ENCODE data around the gene GAREM2. TPM values are rescaled to one million over a fixed set of nuclear protein-coding genes. Genes with fewer than 3 reads are reported as not detected.
A peak's percentile ranks its signal among the peaks of the same experiment; 100 is the strongest.

The GAREM2 gene
- total RNA-seq, 1 experiment from 2014 or later = 0.96 TPM

DNA sequence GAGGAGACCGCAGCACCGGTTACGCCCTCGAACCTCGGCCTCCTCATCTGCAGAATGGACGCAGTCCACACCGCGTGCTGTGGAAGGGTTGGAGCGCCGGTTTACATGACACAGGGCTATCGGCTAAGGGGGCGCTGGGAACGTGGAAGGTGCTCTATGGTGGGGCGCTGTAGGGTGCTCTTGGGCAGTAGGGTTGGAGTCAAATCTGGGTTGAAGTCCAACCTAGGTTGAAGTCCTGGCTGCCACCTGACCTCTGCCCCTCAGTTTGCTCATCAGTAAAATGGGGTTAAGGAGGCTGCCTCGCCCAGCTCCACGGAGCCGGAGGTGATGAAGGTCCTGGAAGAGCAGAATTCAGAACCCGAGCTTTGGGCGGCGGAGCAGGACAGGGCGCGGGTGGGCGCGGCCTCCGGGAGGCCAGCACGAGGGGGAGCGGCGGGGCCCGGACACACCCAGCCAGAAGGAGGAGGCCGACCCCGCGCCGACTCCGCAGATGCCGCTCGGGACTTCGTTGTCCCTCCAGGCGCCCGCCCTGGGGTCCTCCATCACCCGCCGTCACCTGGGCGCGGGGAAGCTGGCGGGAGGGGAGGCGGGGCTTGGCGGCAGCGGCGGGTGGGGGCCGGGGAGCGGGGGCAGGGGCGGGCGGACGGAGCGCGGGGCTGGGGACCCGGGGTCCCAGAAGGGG lies 558 bp upstream of the GAREM2 start:
- H3K4me2 ChIP-seq = no peak overlapping the region
- intact Hi-C loops (cut with micrococcal nuclease; ENCODE audit: unreplicated experiment) = no loop called here
- no peak overlapping the region for H3K4me3 ChIP-seq
- no peaks in the 10 kb centered on the region for H3K79me2 ChIP-seq (ENCODE audit: low read depth)
- no peak overlapping the region for H2AFZ ChIP-seq
- H3K27me3 ChIP-seq (ENCODE audit: insufficient read depth, low read depth) = no peaks in the 10 kb centered on the region
- no peak for DNase-seq
- POLR2A ChIA-PET (ENCODE audit: unreplicated experiment) = no interaction called here
- H4K20me1 ChIP-seq (ENCODE audit: insufficient read depth) = no peaks in the 10 kb centered on the region
- CTCF ChIA-PET = no interaction called here
- no peaks in the 10 kb centered on the region for H3K9me2 ChIP-seq (ENCODE audit: insufficient read depth)
- no peaks in the 10 kb centered on the region for H3K9me3 ChIP-seq (ENCODE audit: insufficient read depth, low read depth)
- H3K4me1 ChIP-seq (replicated peaks; ENCODE audit: insufficient read depth) = no peaks in the 10 kb centered on the region
- H3F3A ChIP-seq (ENCODE audit: insufficient read depth, low read depth) = peaks cover 6% of the 10 kb centered on the region; the same call in 1 of the 2 replicates
- BruUV-seq (replicated peaks) = no TSS peak
- no peak for TF ChIP-seq EZH2 (IDR thresholded peaks at IDR 0.05; ENCODE audit: low read depth)
- no peak for TF ChIP-seq CTCF (conservative IDR thresholded peaks at IDR 0.05)
- no peaks in the 10 kb centered on the region for H3K36me3 ChIP-seq (ENCODE audit: low read depth)
- H3K27ac ChIP-seq = no peak overlapping the region

DNA sequence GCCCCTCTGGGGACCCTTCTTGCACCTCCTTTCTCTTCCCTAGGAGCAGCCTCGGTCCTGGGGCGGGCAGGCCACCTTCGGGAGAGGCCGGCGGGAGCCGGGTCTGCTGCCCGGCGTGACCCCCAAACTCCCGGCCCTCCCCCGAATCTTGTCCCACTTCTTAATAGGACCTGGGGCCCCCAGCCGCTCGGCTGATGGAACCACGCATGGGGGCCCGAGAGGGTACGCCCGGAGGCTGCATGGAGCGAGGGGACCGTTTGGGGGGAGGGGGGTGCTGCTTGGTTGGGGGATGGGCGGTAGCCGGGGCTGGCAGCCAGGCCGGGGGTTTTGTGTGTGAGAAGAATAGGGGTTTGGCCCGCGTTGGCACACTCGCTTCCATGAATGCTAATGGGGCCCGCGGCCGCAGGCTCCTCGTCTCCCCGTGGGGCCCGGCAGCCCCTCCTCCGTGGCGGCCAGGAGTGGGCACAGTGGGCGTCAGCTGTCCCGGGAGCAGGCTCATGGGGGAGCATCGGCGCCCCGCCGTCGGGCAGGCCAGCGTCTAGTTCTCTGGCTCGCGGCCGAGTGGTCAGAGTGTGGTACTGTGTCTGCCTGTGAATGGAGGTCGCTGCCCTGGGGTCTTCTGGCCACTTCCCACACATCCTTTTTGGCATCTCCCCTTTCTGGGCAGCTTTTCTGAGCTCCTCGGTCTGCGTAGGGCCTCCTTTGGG lies 1.0 kb downstream of the GAREM2 start:
- Histone ChIP-seq H2AFZ (no peak overlapping the region), H3K27ac (no peak overlapping the region), H3K4me2 (peak overlapping the region; percentile 80; the same call in 1 of the 2 replicates), H3K79me2 (ENCODE audit: low read depth) (no peaks in the 10 kb centered on the region), H3K4me1 (replicated peaks; ENCODE audit: insufficient read depth) (no peaks in the 10 kb centered on the region), H3K9me2 (ENCODE audit: insufficient read depth) (no peaks in the 10 kb centered on the region), H4K20me1 (ENCODE audit: insufficient read depth) (no peaks in the 10 kb centered on the region), H3K4me3 (no peak overlapping the region), H3F3A (ENCODE audit: insufficient read depth, low read depth) (peaks cover 6% of the 10 kb centered on the region; the same call in 1 of the 2 replicates), H3K27me3 (ENCODE audit: insufficient read depth, low read depth) (no peaks in the 10 kb centered on the region), H3K36me3 (ENCODE audit: low read depth) (no peaks in the 10 kb centered on the region), H3K9me3 (ENCODE audit: insufficient read depth, low read depth) (no peaks in the 10 kb centered on the region)
- DNase-seq = no peak
- POLR2A ChIA-PET (ENCODE audit: unreplicated experiment) = no interaction called here
- intact Hi-C loops (cut with micrococcal nuclease; ENCODE audit: unreplicated experiment) = no loop called here
- CTCF ChIA-PET = no interaction called here
- no peak for TF ChIP-seq EZH2 (IDR thresholded peaks at IDR 0.05; ENCODE audit: low read depth)
- no TSS peak for BruUV-seq (replicated peaks)

GRCh38 chr2:26174691-26175465 lies 2.0 kb downstream of the GAREM2 start:
- no peaks in the 10 kb centered on the region for H3K36me3 ChIP-seq (ENCODE audit: low read depth)
- no TSS peak for BruUV-seq (replicated peaks)
- H4K20me1 ChIP-seq (ENCODE audit: insufficient read depth) = no peaks in the 10 kb centered on the region
- H3K79me2 ChIP-seq (ENCODE audit: low read depth) = no peaks in the 10 kb centered on the region
- intact Hi-C loops (cut with micrococcal nuclease; ENCODE audit: unreplicated experiment) = no loop called here
- no peak overlapping the region for H3K4me2 ChIP-seq
- peaks cover 6% of the 10 kb centered on the region; the same call in 1 of the 2 replicates for H3F3A ChIP-seq (ENCODE audit: insufficient read depth, low read depth)
- ChIA-PET POLR2A (ENCODE audit: unreplicated experiment) (no interaction called here), CTCF (no interaction called here)
- H3K27ac ChIP-seq = no peak overlapping the region
- TF ChIP-seq CTCF (conservative IDR thresholded peaks at IDR 0.05) (no peak), EZH2 (IDR thresholded peaks at IDR 0.05; ENCODE audit: low read depth) (no peak)
- no peaks in the 10 kb centered on the region for H3K27me3 ChIP-seq (ENCODE audit: insufficient read depth, low read depth)
- H3K4me3 ChIP-seq = no peak overlapping the region
- H3K9me2 ChIP-seq (ENCODE audit: insufficient read depth) = no peaks in the 10 kb centered on the region
- H2AFZ ChIP-seq = no peak overlapping the region
- H3K9me3 ChIP-seq (ENCODE audit: insufficient read depth, low read depth) = no peaks in the 10 kb centered on the region
- no peaks in the 10 kb centered on the region for H3K4me1 ChIP-seq (replicated peaks; ENCODE audit: insufficient read depth)
- DNase-seq = no peak

All from PC-9 (cell line).